ENCODE measurements around the gene RMDN2.

DNA sequence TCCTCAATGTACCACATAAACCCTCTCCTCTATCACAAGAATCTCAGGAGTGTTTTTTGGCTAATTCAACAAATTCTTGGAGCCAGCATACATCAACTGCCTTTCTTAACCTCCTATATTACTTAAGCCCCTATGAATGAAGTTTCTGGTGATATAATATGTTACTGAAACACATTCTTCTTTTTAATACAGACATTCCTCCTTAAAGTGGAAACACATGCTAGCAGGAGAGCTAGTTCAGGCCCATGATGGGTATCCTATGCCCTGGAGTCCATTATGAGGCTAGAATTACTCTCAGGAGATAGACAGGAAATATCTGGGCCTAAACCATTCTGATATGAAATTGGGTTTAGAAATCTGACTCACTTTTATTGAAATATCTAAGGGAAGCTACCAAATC is 26.6 kb upstream of the RMDN2 start:
- TF ChIP-seq, protein P1, sequence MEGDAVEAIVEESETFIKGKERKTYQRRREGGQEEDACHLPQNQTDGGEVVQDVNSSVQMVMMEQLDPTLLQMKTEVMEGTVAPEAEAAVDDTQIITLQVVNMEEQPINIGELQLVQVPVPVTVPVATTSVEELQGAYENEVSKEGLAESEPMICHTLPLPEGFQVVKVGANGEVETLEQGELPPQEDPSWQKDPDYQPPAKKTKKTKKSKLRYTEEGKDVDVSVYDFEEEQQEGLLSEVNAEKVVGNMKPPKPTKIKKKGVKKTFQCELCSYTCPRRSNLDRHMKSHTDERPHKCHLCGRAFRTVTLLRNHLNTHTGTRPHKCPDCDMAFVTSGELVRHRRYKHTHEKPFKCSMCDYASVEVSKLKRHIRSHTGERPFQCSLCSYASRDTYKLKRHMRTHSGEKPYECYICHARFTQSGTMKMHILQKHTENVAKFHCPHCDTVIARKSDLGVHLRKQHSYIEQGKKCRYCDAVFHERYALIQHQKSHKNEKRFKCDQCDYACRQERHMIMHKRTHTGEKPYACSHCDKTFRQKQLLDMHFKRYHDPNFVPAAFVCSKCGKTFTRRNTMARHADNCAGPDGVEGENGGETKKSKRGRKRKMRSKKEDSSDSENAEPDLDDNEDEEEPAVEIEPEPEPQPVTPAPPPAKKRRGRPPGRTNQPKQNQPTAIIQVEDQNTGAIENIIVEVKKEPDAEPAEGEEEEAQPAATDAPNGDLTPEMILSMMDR (IDR thresholded peaks at IDR 0.05; ENCODE audit: low read depth, low read length, missing input control), result no peak
- TF ChIP-seq GABPA (IDR thresholded peaks at IDR 0.05 in 1 of 2, conservative IDR thresholded peaks at IDR 0.05 in 1 of 2) (no peak), EGR1 (IDR thresholded peaks at IDR 0.05; ENCODE audit: low read depth in 2 of 2) (no peak), TAF1 (conservative IDR thresholded peaks at IDR 0.05) (no peak), FOXA2 (IDR thresholded peaks at IDR 0.05) (no peak), SP1 (IDR thresholded peaks at IDR 0.05) (no peak), JUND (IDR thresholded peaks at IDR 0.05) (no peak), RAD21 (IDR thresholded peaks at IDR 0.05) (no peak)
- TF ChIP-seq, protein P2, sequence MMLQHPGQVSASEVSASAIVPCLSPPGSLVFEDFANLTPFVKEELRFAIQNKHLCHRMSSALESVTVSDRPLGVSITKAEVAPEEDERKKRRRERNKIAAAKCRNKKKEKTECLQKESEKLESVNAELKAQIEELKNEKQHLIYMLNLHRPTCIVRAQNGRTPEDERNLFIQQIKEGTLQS (IDR thresholded peaks at IDR 0.05), result no peak
- TF ChIP-seq, protein P3, sequence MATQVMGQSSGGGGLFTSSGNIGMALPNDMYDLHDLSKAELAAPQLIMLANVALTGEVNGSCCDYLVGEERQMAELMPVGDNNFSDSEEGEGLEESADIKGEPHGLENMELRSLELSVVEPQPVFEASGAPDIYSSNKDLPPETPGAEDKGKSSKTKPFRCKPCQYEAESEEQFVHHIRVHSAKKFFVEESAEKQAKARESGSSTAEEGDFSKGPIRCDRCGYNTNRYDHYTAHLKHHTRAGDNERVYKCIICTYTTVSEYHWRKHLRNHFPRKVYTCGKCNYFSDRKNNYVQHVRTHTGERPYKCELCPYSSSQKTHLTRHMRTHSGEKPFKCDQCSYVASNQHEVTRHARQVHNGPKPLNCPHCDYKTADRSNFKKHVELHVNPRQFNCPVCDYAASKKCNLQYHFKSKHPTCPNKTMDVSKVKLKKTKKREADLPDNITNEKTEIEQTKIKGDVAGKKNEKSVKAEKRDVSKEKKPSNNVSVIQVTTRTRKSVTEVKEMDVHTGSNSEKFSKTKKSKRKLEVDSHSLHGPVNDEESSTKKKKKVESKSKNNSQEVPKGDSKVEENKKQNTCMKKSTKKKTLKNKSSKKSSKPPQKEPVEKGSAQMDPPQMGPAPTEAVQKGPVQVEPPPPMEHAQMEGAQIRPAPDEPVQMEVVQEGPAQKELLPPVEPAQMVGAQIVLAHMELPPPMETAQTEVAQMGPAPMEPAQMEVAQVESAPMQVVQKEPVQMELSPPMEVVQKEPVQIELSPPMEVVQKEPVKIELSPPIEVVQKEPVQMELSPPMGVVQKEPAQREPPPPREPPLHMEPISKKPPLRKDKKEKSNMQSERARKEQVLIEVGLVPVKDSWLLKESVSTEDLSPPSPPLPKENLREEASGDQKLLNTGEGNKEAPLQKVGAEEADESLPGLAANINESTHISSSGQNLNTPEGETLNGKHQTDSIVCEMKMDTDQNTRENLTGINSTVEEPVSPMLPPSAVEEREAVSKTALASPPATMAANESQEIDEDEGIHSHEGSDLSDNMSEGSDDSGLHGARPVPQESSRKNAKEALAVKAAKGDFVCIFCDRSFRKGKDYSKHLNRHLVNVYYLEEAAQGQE (IDR thresholded peaks at IDR 0.05), result no peak
- TF ChIP-seq, protein P4, sequence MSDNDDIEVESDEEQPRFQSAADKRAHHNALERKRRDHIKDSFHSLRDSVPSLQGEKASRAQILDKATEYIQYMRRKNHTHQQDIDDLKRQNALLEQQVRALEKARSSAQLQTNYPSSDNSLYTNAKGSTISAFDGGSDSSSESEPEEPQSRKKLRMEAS (IDR thresholded peaks at IDR 0.05), result no peak
- TF ChIP-seq, protein P5, sequence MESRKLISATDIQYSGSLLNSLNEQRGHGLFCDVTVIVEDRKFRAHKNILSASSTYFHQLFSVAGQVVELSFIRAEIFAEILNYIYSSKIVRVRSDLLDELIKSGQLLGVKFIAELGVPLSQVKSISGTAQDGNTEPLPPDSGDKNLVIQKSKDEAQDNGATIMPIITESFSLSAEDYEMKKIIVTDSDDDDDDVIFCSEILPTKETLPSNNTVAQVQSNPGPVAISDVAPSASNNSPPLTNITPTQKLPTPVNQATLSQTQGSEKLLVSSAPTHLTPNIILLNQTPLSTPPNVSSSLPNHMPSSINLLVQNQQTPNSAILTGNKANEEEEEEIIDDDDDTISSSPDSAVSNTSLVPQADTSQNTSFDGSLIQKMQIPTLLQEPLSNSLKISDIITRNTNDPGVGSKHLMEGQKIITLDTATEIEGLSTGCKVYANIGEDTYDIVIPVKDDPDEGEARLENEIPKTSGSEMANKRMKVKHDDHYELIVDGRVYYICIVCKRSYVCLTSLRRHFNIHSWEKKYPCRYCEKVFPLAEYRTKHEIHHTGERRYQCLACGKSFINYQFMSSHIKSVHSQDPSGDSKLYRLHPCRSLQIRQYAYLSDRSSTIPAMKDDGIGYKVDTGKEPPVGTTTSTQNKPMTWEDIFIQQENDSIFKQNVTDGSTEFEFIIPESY (IDR thresholded peaks at IDR 0.05), result no peak

All from liver (tissue), 3 donors.